Chondrocyte (in vitro differentiated cells): ENCODE measurements around the gene EPHB6. TPM values are rescaled to one million over a fixed set of nuclear protein-coding genes. Genes with fewer than 3 reads are reported as not detected.

Experiments
- DNase-seq: peaks from one replicate; pipeline ENCODE4 v3.0.0; 2021; ENCODE audit warnings: mixed read lengths, low spot score
- H3K27ac Mint-ChIP-seq: one replicate; pipeline ENCODE4 v1.8.0; 2021; ENCODE audit warnings: mild to moderate bottlenecking, moderate library complexity, mixed read lengths; ENCODE audit not compliant: unreplicated experiment
- H3K27me3 Mint-ChIP-seq: 2 replicates; pipeline ENCODE4 v1.8.0; 2021; ENCODE audit warnings: low read depth, mixed read lengths
- H3K36me3 Mint-ChIP-seq: 2 replicates; pipeline ENCODE4 v1.8.0; 2021; ENCODE audit warnings: low read depth, mixed read lengths
- H3K4me1 Mint-ChIP-seq: 2 replicates; pipeline ENCODE4 v1.8.0; 2021; ENCODE audit warnings: low read depth, mild to moderate bottlenecking, mixed read lengths
- H3K4me3 Mint-ChIP-seq: one replicate; pipeline ENCODE4 v1.8.0; 2021; ENCODE audit warnings: mild to moderate bottlenecking, moderate library complexity, mixed read lengths; ENCODE audit not compliant: unreplicated experiment
- H3K9me3 Mint-ChIP-seq: 2 replicates; pipeline ENCODE4 v1.8.0; 2021; ENCODE audit warnings: low read depth, mixed read lengths
- CTCF ChIP-seq: fragments of 200-600 bp; sonication (generic); IDR thresholded peaks from 2 replicates; pipeline ENCODE4 v1.5.0; 2021; ENCODE audit warnings: antibody characterized with exemption, mild to moderate bottlenecking, moderate library complexity
- total RNA-seq: library from RNA; stranded (reverse); gene quantifications from 3 replicates; pipeline ENCODE4 v1.2.1, GENCODE V29; 2021

Gene EPHB6
- total RNA-seq, 1 donor from 2014 or later = 0.22 TPM

GRCh38 chr7:142813226-142813625 lies 41.6 kb upstream of the EPHB6 start:
- Mint-ChIP-seq H3K27me3 (peaks cover 57% of the 10 kb centered on the region), H3K9me3 (no peaks in the 10 kb centered on the region), H3K4me1 (no peaks in the 10 kb centered on the region), H3K27ac (no peak overlapping the region), H3K36me3 (no peaks in the 10 kb centered on the region), H3K4me3 (no peak overlapping the region)
- TF ChIP-seq CTCF = no peak
- no peak for DNase-seq

GRCh38 chr7:142813699-142814098 lies 41.2 kb upstream of the EPHB6 start:
- H3K36me3 Mint-ChIP-seq = no peaks in the 10 kb centered on the region
- H3K4me1 Mint-ChIP-seq = no peaks in the 10 kb centered on the region
- peaks cover 55% of the 10 kb centered on the region for H3K27me3 Mint-ChIP-seq
- DNase-seq = no peak
- no peak overlapping the region for H3K27ac Mint-ChIP-seq
- TF ChIP-seq CTCF = no peak
- no peak overlapping the region for H3K4me3 Mint-ChIP-seq
- no peaks in the 10 kb centered on the region for H3K9me3 Mint-ChIP-seq

- no peak for TF ChIP-seq CTCF
- DNase-seq = no peak
- no peak overlapping the region for H3K4me3 Mint-ChIP-seq
- H3K27me3 Mint-ChIP-seq = peaks cover 55% of the 10 kb centered on the region
- no peaks in the 10 kb centered on the region for H3K36me3 Mint-ChIP-seq
- H3K4me1 Mint-ChIP-seq = no peaks in the 10 kb centered on the region
- H3K27ac Mint-ChIP-seq = no peak overlapping the region
- H3K9me3 Mint-ChIP-seq = no peaks in the 10 kb centered on the region
Measured at GRCh38 chr7:142814451-142814850, 40.4 kb upstream of the EPHB6 start.

- H3K4me1 Mint-ChIP-seq = no peaks in the 10 kb centered on the region
- H3K27ac Mint-ChIP-seq = no peak overlapping the region
- H3K27me3 Mint-ChIP-seq = peaks cover 58% of the 10 kb centered on the region
- no peak for DNase-seq
- no peak for TF ChIP-seq CTCF
- no peak overlapping the region for H3K4me3 Mint-ChIP-seq
- no peaks in the 10 kb centered on the region for H3K9me3 Mint-ChIP-seq
- no peaks in the 10 kb centered on the region for H3K36me3 Mint-ChIP-seq
Measured at GRCh38 chr7:142815134-142815533, 39.7 kb upstream of the EPHB6 start.

- Mint-ChIP-seq H3K36me3 (peaks cover 1% of the 10 kb centered on the region), H3K4me3 (no peak overlapping the region), H3K27me3 (peaks cover 58% of the 10 kb centered on the region), H3K4me1 (no peaks in the 10 kb centered on the region), H3K9me3 (peaks cover 8% of the 10 kb centered on the region), H3K27ac (no peak overlapping the region)
- TF ChIP-seq CTCF = no peak
- no peak for DNase-seq
Measured at GRCh38 chr7:142817506-142817905, 37.4 kb upstream of the EPHB6 start.
